ENCODE measurements around the gene SLN. TPM values are rescaled to one million over a fixed set of nuclear protein-coding genes. Genes with fewer than 3 reads are reported as not detected.
A peak's percentile ranks its signal among the peaks of the same experiment; 100 is the strongest.

The SLN gene
- total RNA-seq, 3 donors from 2014 or later = not detected

GRCh38 chr11:107719557-107720302 is 7.9 kb upstream of the SLN start:
- Histone ChIP-seq H3K4me1 (no peaks in the 10 kb centered on the region), H3K27ac (peak overlapping the region in 1 of 2 donors; percentile 19), H3K9me3 (no peaks in the 10 kb centered on the region), H3K27me3 (no peaks in the 10 kb centered on the region), H3K4me3 (no peak overlapping the region), H3K36me3 (no peaks in the 10 kb centered on the region)
- TF ChIP-seq POLR2AphosphoS5 (IDR thresholded peaks at IDR 0.05) = no peak
- no peak for TF ChIP-seq POLR2A (IDR thresholded peaks at IDR 0.05)
- TF ChIP-seq CTCF (IDR thresholded peaks at IDR 0.05) = no peak
- intact Hi-C loops (cut with DNase I; ENCODE audit: low total_unique reads) = no loop called here
- DNase-seq (ENCODE audit: low spot score in 2 of 2) = no peak

GRCh38 chr11:107719073-107719472 is 7.2 kb upstream of the SLN start:
- no peaks in the 10 kb centered on the region for H3K36me3 ChIP-seq
- H3K27me3 ChIP-seq = no peaks in the 10 kb centered on the region
- peak overlapping the region in 1 of 2 donors; percentile 19 for H3K27ac ChIP-seq
- no peak for TF ChIP-seq POLR2AphosphoS5 (IDR thresholded peaks at IDR 0.05)
- TF ChIP-seq POLR2A (IDR thresholded peaks at IDR 0.05) = no peak
- no peak for TF ChIP-seq CTCF (IDR thresholded peaks at IDR 0.05)
- no peaks in the 10 kb centered on the region for H3K4me1 ChIP-seq
- intact Hi-C loops (cut with DNase I; ENCODE audit: low total_unique reads) = no loop called here
- no peak for DNase-seq (ENCODE audit: low spot score in 2 of 2)
- H3K4me3 ChIP-seq = no peak overlapping the region
- H3K9me3 ChIP-seq = no peaks in the 10 kb centered on the region

- H3K4me1 ChIP-seq = no peaks in the 10 kb centered on the region
- H3K27me3 ChIP-seq = no peaks in the 10 kb centered on the region
- no peaks in the 10 kb centered on the region for H3K36me3 ChIP-seq
- H3K4me3 ChIP-seq = no peak overlapping the region
- intact Hi-C loops (cut with DNase I; ENCODE audit: low total_unique reads) = no loop called here
- no peaks in the 10 kb centered on the region for H3K9me3 ChIP-seq
- TF ChIP-seq CTCF (IDR thresholded peaks at IDR 0.05) (no peak), POLR2AphosphoS5 (IDR thresholded peaks at IDR 0.05) (no peak), POLR2A (IDR thresholded peaks at IDR 0.05) (no peak)
- no peak for DNase-seq (ENCODE audit: low spot score in 2 of 2)
- no peak overlapping the region for H3K27ac ChIP-seq
Observed at GRCh38 chr11:107716884-107717532, 5.2 kb upstream of the SLN start.

- no peaks in the 10 kb centered on the region for H3K27me3 ChIP-seq
- no peaks in the 10 kb centered on the region for H3K4me1 ChIP-seq
- no peaks in the 10 kb centered on the region for H3K36me3 ChIP-seq
- intact Hi-C loops (cut with DNase I; ENCODE audit: low total_unique reads) = no loop called here
- TF ChIP-seq CTCF (IDR thresholded peaks at IDR 0.05) (no peak), POLR2AphosphoS5 (IDR thresholded peaks at IDR 0.05) (no peak), POLR2A (IDR thresholded peaks at IDR 0.05) (no peak)
- no peaks in the 10 kb centered on the region for H3K9me3 ChIP-seq
- H3K27ac ChIP-seq = no peak overlapping the region
- H3K4me3 ChIP-seq = no peak overlapping the region
- no peak for DNase-seq (ENCODE audit: low spot score in 2 of 2)
Observed at GRCh38 chr11:107713009-107713408, 1.2 kb upstream of the SLN start.

- DNase-seq (ENCODE audit: low spot score in 2 of 2) = no peak
- Histone ChIP-seq H3K4me3 (no peak overlapping the region), H3K4me1 (no peaks in the 10 kb centered on the region), H3K36me3 (no peaks in the 10 kb centered on the region), H3K27ac (no peak overlapping the region), H3K9me3 (no peaks in the 10 kb centered on the region), H3K27me3 (no peaks in the 10 kb centered on the region)
- TF ChIP-seq POLR2AphosphoS5 (IDR thresholded peaks at IDR 0.05) = no peak
- no peak for TF ChIP-seq POLR2A (IDR thresholded peaks at IDR 0.05)
- no peak for TF ChIP-seq CTCF (IDR thresholded peaks at IDR 0.05)
- intact Hi-C loops (cut with DNase I; ENCODE audit: low total_unique reads) = no loop called here
Observed at GRCh38 chr11:107710301-107710700, 1.6 kb downstream of the SLN start.

All from breast epithelium (tissue), 4 donors.